GM11168 (cell line): ENCODE measurements around the gene ABHD10.

ENCODE experiments used
- in situ Hi-C: fragments of 300-500 bp; cut with MboI; formaldehyde crosslinking; loops from one replicate; pipeline ENCODE4 v1.12.0; 2022; ENCODE audit warnings: low sequenced_read_pairs; ENCODE audit not compliant: unreplicated experiment

Gene ABHD10

GRCh38 chr3:111961461-111962164, 17.2 kb upstream of the ABHD10 start:
- in situ Hi-C loops, result loop anchor here (5.0 kb wide), 1 partner anchor 239 kb away; no protein-coding TSS in a partner anchor

- in situ Hi-C loops, result loop anchor here (5.0 kb wide), 1 partner anchor 241 kb away; no protein-coding TSS in a partner anchor
These were observed 15.4 kb upstream of the ABHD10 start for GRCh38 chr3:111963424-111963823.

- in situ Hi-C loops, result no loop called here
These were observed 13.3 kb upstream of the ABHD10 start for GRCh38 chr3:111965484-111965883.

- in situ Hi-C loops, result no loop called here
These were observed 11.8 kb upstream of the ABHD10 start for GRCh38 chr3:111967068-111967467.

- in situ Hi-C loops, result no loop called here
These were observed 11.1 kb upstream of the ABHD10 start for GRCh38 chr3:111967651-111968274.

- in situ Hi-C loops, result no loop called here
These were observed 10.3 kb upstream of the ABHD10 start for GRCh38 chr3:111968319-111969054.

GRCh38 chr3:111970376-111970775, 8.4 kb upstream of the ABHD10 start:
- in situ Hi-C loops, result no loop called here

GRCh38 chr3:111971533-111972130, 7.2 kb upstream of the ABHD10 start:
- in situ Hi-C loops, result no loop called here

GRCh38 chr3:111972891-111973290, 5.9 kb upstream of the ABHD10 start:
- in situ Hi-C loops, result no loop called here

GRCh38 chr3:111975131-111975530, 3.7 kb upstream of the ABHD10 start:
- in situ Hi-C loops, result no loop called here

GRCh38 chr3:111976254-111976653, 2.6 kb upstream of the ABHD10 start:
- in situ Hi-C loops, result no loop called here

- in situ Hi-C loops, result no loop called here
These were observed 710 bp downstream of the ABHD10 start for GRCh38 chr3:111979434-111980038.

GRCh38 chr3:111980716-111981456, 2.1 kb downstream of the ABHD10 start:
- in situ Hi-C loops, result no loop called here

GRCh38 chr3:111981457-111981763, 2.6 kb downstream of the ABHD10 start:
- in situ Hi-C loops, result no loop called here

GRCh38 chr3:111984636-111985298, 5.9 kb downstream of the ABHD10 start:
- in situ Hi-C loops, result no loop called here

GRCh38 chr3:111986800-111987199, 8.0 kb downstream of the ABHD10 start:
- in situ Hi-C loops, result no loop called here

GRCh38 chr3:111989061-111989678, 10.3 kb downstream of the ABHD10 start:
- in situ Hi-C loops, result no loop called here

GRCh38 chr3:111993038-111993437, 14.2 kb downstream of the ABHD10 start:
- in situ Hi-C loops, result no loop called here
